ENCODE results near the gene PLCB1.

- TF ChIP-seq RORB (CRISPR knock-in tag; IDR thresholded peaks at IDR 0.05) (no peak), ZNF416 (CRISPR knock-in tag; IDR thresholded peaks at IDR 0.05) (no peak), CTCF (IDR thresholded peaks at IDR 0.05) (no peak), SMAD4 (CRISPR knock-in tag; IDR thresholded peaks at IDR 0.05) (no peak), GABPB1 (CRISPR knock-in tag; IDR thresholded peaks at IDR 0.05) (no peak), STAT6 (CRISPR knock-in tag; conservative IDR thresholded peaks at IDR 0.05; ENCODE audit: low read depth) (no peak), ZNF138 (CRISPR knock-in tag; conservative IDR thresholded peaks at IDR 0.05) (no peak), USF2 (CRISPR knock-in tag; IDR thresholded peaks at IDR 0.05) (no peak)
- TF ChIP-seq, protein P1, sequence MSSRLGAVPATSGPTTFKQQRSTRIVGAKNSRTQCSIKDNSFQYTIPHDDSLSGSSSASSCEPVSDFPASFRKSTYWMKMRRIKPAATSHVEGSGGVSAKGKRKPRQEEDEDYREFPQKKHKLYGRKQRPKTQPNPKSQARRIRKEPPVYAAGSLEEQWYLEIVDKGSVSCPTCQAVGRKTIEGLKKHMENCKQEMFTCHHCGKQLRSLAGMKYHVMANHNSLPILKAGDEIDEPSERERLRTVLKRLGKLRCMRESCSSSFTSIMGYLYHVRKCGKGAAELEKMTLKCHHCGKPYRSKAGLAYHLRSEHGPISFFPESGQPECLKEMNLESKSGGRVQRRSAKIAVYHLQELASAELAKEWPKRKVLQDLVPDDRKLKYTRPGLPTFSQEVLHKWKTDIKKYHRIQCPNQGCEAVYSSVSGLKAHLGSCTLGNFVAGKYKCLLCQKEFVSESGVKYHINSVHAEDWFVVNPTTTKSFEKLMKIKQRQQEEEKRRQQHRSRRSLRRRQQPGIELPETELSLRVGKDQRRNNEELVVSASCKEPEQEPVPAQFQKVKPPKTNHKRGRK (CRISPR knock-in tag; IDR thresholded peaks at IDR 0.05; ENCODE audit: borderline replicate concordance) = no peak
- TF ChIP-seq, protein P2, sequence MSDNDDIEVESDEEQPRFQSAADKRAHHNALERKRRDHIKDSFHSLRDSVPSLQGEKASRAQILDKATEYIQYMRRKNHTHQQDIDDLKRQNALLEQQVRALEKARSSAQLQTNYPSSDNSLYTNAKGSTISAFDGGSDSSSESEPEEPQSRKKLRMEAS (CRISPR knock-in tag; IDR thresholded peaks at IDR 0.05) = no peak
Measured at GRCh38 chr20:8352486-8352885, 220.4 kb downstream of the PLCB1 start.

Data from WTC11 (cell line).